ENCODE measurements around the gene RRP1B. TPM values are rescaled to one million over a fixed set of nuclear protein-coding genes. Genes with fewer than 3 reads are reported as not detected.

The RRP1B gene
- total RNA-seq, 1 experiment from 2014 or later: 26.3 TPM

DNA sequence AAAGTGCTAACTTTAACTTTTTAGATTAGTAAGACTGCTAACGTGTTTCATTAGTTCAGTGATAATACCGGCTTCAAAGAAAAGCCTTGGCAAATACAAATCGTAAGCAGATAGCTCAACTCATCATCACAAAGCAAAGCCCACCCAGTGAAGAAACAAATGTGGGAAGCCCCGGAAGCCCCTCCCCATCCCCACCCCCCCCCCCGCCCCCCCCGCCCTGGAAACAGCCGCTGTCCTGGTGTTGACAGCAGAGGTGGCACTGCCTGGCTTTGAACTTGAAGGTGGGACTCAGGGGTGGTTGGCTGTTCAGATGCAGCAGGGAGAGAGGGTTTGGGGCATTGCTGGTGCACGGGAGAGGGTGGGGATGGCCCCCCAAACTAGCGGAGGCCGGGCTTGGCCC is 73.7 kb downstream of the RRP1B start:
- H3F3A ChIP-seq (ENCODE audit: insufficient read depth, low read depth): peaks cover 2% of the 10 kb centered on the region; the same call in 1 of the 2 replicates
- TF ChIP-seq, protein P1, sequence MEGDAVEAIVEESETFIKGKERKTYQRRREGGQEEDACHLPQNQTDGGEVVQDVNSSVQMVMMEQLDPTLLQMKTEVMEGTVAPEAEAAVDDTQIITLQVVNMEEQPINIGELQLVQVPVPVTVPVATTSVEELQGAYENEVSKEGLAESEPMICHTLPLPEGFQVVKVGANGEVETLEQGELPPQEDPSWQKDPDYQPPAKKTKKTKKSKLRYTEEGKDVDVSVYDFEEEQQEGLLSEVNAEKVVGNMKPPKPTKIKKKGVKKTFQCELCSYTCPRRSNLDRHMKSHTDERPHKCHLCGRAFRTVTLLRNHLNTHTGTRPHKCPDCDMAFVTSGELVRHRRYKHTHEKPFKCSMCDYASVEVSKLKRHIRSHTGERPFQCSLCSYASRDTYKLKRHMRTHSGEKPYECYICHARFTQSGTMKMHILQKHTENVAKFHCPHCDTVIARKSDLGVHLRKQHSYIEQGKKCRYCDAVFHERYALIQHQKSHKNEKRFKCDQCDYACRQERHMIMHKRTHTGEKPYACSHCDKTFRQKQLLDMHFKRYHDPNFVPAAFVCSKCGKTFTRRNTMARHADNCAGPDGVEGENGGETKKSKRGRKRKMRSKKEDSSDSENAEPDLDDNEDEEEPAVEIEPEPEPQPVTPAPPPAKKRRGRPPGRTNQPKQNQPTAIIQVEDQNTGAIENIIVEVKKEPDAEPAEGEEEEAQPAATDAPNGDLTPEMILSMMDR (conservative IDR thresholded peaks at IDR 0.05): no peak
- no peak for TF ChIP-seq EZH2 (IDR thresholded peaks at IDR 0.05; ENCODE audit: low read depth)
- no peaks in the 10 kb centered on the region for H3K27me3 ChIP-seq (ENCODE audit: insufficient read depth, low read depth)
- intact Hi-C loops (cut with micrococcal nuclease; ENCODE audit: unreplicated experiment): no loop called here
- DNase-seq: no peak
- no peak overlapping the region for H3K27ac ChIP-seq
- ChIA-PET POLR2A (ENCODE audit: unreplicated experiment) (no interaction called here), CTCF (no interaction called here)
- peaks cover 77% of the 10 kb centered on the region for H3K79me2 ChIP-seq (ENCODE audit: low read depth)
- H3K9me3 ChIP-seq (ENCODE audit: insufficient read depth, low read depth): no peaks in the 10 kb centered on the region
- peaks cover 13% of the 10 kb centered on the region for H3K4me1 ChIP-seq (replicated peaks; ENCODE audit: insufficient read depth)
- BruUV-seq (replicated peaks): no TSS peak
- H3K36me3 ChIP-seq (ENCODE audit: low read depth): no peaks in the 10 kb centered on the region
- peaks cover 43% of the 10 kb centered on the region for H4K20me1 ChIP-seq (ENCODE audit: insufficient read depth)
- no peak overlapping the region for H3K4me3 ChIP-seq
- no peak overlapping the region for H2AFZ ChIP-seq
- H3K9me2 ChIP-seq (ENCODE audit: insufficient read depth): no peaks in the 10 kb centered on the region
- no peak overlapping the region for H3K4me2 ChIP-seq

DNA sequence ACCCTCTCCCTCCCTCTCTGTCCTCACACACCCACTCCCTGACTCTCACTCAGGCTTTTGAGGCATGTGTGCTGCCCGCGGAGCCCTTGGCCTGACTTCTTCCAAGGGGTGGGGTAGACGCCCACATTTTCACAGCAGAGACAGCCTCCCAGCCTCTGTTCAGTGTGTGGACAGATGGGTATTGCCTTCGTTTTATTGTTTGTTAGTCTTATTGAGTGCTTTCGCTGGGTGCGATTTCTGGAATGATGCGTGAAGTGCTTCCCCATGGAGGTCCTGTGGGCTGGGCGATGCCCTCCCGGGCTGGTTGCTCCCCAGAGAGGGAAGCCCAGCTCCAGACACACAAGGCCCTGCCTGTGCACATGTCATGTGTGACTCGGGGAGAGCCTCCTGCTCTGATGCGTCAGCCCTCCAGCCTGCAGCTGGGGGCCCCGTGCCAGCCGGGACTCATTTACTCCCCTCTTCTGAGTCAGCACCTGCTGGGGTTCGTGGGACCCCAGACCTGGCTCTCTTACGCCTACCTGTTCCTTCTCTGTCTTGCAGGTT is 74.2 kb downstream of the RRP1B start:
- no peak overlapping the region for H3K27ac ChIP-seq
- DNase-seq: no peak
- CTCF ChIA-PET: no interaction called here
- H3F3A ChIP-seq (ENCODE audit: insufficient read depth, low read depth): no peaks in the 10 kb centered on the region
- no peaks in the 10 kb centered on the region for H3K27me3 ChIP-seq (ENCODE audit: insufficient read depth, low read depth)
- H3K4me2 ChIP-seq: no peak overlapping the region
- BruUV-seq (replicated peaks): no TSS peak
- H3K4me3 ChIP-seq: no peak overlapping the region
- no peaks in the 10 kb centered on the region for H3K36me3 ChIP-seq (ENCODE audit: low read depth)
- intact Hi-C loops (cut with micrococcal nuclease; ENCODE audit: unreplicated experiment): no loop called here
- POLR2A ChIA-PET (ENCODE audit: unreplicated experiment): no interaction called here
- H3K9me2 ChIP-seq (ENCODE audit: insufficient read depth): no peaks in the 10 kb centered on the region
- peaks cover 43% of the 10 kb centered on the region for H4K20me1 ChIP-seq (ENCODE audit: insufficient read depth)
- peaks cover 73% of the 10 kb centered on the region for H3K79me2 ChIP-seq (ENCODE audit: low read depth)
- peaks cover 9% of the 10 kb centered on the region; the same call in 1 of the 2 replicates for H3K4me1 ChIP-seq (replicated peaks; ENCODE audit: insufficient read depth)
- H2AFZ ChIP-seq: no peak overlapping the region
- TF ChIP-seq EZH2 (IDR thresholded peaks at IDR 0.05; ENCODE audit: low read depth): no peak
- TF ChIP-seq, protein P1 (conservative IDR thresholded peaks at IDR 0.05): no peak
- H3K9me3 ChIP-seq (ENCODE audit: insufficient read depth, low read depth): no peaks in the 10 kb centered on the region

DNA sequence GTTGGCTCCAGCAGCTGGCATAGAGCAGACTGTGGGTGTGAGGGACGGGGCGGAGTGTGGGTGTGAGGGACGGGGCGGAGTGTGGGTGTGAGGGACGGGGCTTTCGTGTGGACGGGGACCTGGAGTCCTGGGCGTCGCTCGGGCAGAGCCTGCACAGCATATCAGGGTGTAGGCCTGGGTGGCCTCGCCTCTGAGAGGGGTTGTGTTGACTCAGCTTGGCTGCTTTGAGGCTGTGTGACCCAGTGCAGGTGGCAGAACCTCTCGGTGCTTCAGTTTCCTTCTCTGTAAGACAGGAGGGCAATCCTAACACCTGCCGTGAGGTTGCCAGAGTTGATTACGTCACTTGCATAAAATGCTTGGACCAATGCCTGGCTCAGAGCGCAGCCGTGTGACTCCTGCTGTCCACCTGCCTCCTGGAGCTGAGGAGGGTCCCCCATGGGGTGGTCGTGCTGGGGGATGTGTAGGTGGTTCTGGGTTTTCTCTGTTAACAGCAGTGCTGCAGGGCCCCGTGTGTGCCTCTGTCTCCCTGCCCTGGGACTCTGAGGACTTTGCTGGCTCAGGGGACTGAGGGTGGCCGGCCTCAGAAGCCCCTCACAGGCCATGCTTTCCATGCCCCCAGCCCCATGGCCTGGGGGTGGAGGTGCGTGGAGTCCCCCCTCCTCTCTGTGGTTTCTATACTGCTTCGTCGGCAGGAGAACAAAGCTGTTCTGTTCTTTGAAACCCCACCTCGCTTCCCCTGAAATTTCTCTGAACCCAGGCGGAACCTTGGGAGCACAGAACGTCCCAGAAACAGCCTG is 75.0 kb downstream of the RRP1B start:
- no peak overlapping the region for H3K27ac ChIP-seq
- no peaks in the 10 kb centered on the region for H3K27me3 ChIP-seq (ENCODE audit: insufficient read depth, low read depth)
- intact Hi-C loops (cut with micrococcal nuclease; ENCODE audit: unreplicated experiment): no loop called here
- H3K36me3 ChIP-seq (ENCODE audit: low read depth): no peaks in the 10 kb centered on the region
- no peak overlapping the region for H2AFZ ChIP-seq
- TF ChIP-seq, protein P1 (conservative IDR thresholded peaks at IDR 0.05): no peak
- no peak for TF ChIP-seq EZH2 (IDR thresholded peaks at IDR 0.05; ENCODE audit: low read depth)
- BruUV-seq (replicated peaks): no TSS peak
- ChIA-PET CTCF (no interaction called here), POLR2A (ENCODE audit: unreplicated experiment) (no interaction called here)
- H3K9me2 ChIP-seq (ENCODE audit: insufficient read depth): no peaks in the 10 kb centered on the region
- no peak overlapping the region for H3K4me3 ChIP-seq
- no peaks in the 10 kb centered on the region for H3K9me3 ChIP-seq (ENCODE audit: insufficient read depth, low read depth)
- DNase-seq: no peak
- peaks cover 2% of the 10 kb centered on the region; the same call in 1 of the 2 replicates for H3K4me1 ChIP-seq (replicated peaks; ENCODE audit: insufficient read depth)
- peaks cover 70% of the 10 kb centered on the region for H3K79me2 ChIP-seq (ENCODE audit: low read depth)
- H4K20me1 ChIP-seq (ENCODE audit: insufficient read depth): peaks cover 42% of the 10 kb centered on the region
- H3K4me2 ChIP-seq: no peak overlapping the region
- peaks cover 6% of the 10 kb centered on the region; the same call in 1 of the 2 replicates for H3F3A ChIP-seq (ENCODE audit: insufficient read depth, low read depth)
